Measurements from ENCODE around the gene HMG20A. TPM values are rescaled to one million over a fixed set of nuclear protein-coding genes. Genes with fewer than 3 reads are reported as not detected.

The HMG20A gene
- total RNA-seq, 1 donor from 2014 or later: 49.4 TPM

GRCh38 chr15:77518458-77518857 is 97.8 kb downstream of the HMG20A start:
- intact Hi-C loops (cut with DNase I): no loop called here
- H3K27me3 ChIP-seq: no peaks in the 10 kb centered on the region
- TF ChIP-seq POLR2A (IDR thresholded peaks at IDR 0.05) (no peak), POLR2AphosphoS5 (IDR thresholded peaks at IDR 0.05; ENCODE audit: insufficient read depth in 1 of 2, low read depth in 1 of 2) (no peak)
- TF ChIP-seq, protein P1, sequence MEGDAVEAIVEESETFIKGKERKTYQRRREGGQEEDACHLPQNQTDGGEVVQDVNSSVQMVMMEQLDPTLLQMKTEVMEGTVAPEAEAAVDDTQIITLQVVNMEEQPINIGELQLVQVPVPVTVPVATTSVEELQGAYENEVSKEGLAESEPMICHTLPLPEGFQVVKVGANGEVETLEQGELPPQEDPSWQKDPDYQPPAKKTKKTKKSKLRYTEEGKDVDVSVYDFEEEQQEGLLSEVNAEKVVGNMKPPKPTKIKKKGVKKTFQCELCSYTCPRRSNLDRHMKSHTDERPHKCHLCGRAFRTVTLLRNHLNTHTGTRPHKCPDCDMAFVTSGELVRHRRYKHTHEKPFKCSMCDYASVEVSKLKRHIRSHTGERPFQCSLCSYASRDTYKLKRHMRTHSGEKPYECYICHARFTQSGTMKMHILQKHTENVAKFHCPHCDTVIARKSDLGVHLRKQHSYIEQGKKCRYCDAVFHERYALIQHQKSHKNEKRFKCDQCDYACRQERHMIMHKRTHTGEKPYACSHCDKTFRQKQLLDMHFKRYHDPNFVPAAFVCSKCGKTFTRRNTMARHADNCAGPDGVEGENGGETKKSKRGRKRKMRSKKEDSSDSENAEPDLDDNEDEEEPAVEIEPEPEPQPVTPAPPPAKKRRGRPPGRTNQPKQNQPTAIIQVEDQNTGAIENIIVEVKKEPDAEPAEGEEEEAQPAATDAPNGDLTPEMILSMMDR (IDR thresholded peaks at IDR 0.05): no peak
- no peaks in the 10 kb centered on the region for H3K36me3 ChIP-seq
- DNase-seq (ENCODE audit: extremely low spot score in 2 of 2): no peak
- no peaks in the 10 kb centered on the region for H3K9me3 ChIP-seq
- no peak overlapping the region for H3K4me3 ChIP-seq
- H3K27ac ChIP-seq: no peak overlapping the region
- no peaks in the 10 kb centered on the region for H3K4me1 ChIP-seq

DNA sequence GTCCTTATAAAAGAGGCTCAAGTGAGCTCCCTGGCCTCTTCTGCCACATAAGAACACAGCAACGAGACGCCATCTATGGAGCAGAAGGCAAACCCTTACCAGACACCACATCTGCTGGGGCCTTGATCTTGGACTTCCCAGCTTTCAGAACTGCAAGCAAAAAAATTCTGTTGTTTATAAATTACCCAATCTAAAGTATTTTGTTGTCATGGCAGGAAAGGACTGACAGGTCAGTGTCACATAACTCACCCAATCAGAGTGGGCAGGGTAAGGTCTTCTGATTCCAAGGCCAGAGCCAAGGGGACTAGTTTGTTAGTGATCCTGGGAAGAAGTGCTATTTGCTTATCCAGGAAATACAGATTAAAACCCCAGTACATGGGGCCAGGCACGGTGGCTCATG is 98.9 kb downstream of the HMG20A start:
- Histone ChIP-seq H3K4me1 (no peaks in the 10 kb centered on the region), H3K36me3 (no peaks in the 10 kb centered on the region), H3K9me3 (no peaks in the 10 kb centered on the region), H3K4me3 (no peak overlapping the region), H3K27ac (no peak overlapping the region), H3K27me3 (no peaks in the 10 kb centered on the region)
- intact Hi-C loops (cut with DNase I): no loop called here
- no peak for DNase-seq (ENCODE audit: extremely low spot score in 2 of 2)
- TF ChIP-seq POLR2AphosphoS5 (IDR thresholded peaks at IDR 0.05; ENCODE audit: insufficient read depth in 1 of 2, low read depth in 1 of 2): no peak

DNA sequence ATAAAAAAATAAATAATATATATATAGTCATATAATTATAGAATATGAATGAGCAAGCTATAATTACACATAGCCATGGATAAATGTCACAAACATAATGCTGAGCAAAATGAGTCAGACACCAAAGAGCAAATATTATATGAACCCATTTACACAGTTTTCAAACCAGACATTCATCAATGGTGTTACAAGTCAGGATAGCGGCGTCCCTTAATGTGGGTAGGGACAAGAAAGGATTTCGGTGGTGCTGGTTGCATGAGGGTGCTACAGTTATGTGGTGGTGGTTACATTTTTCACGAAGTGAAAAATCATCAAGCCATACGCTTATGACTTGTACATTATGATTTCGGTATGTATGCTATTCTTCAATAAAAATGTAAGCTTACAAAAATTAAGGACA is 100.5 kb downstream of the HMG20A start:
- TF ChIP-seq, protein P1 (IDR thresholded peaks at IDR 0.05): no peak
- no peak for TF ChIP-seq POLR2AphosphoS5 (IDR thresholded peaks at IDR 0.05; ENCODE audit: insufficient read depth in 1 of 2, low read depth in 1 of 2)
- no peak for TF ChIP-seq POLR2A (IDR thresholded peaks at IDR 0.05)
- DNase-seq (ENCODE audit: extremely low spot score in 2 of 2): no peak
- H3K27ac ChIP-seq: no peak overlapping the region
- H3K9me3 ChIP-seq: no peaks in the 10 kb centered on the region
- intact Hi-C loops (cut with DNase I): no loop called here
- no peaks in the 10 kb centered on the region for H3K27me3 ChIP-seq
- no peak overlapping the region for H3K4me3 ChIP-seq
- H3K4me1 ChIP-seq: no peaks in the 10 kb centered on the region
- no peaks in the 10 kb centered on the region for H3K36me3 ChIP-seq

DNA sequence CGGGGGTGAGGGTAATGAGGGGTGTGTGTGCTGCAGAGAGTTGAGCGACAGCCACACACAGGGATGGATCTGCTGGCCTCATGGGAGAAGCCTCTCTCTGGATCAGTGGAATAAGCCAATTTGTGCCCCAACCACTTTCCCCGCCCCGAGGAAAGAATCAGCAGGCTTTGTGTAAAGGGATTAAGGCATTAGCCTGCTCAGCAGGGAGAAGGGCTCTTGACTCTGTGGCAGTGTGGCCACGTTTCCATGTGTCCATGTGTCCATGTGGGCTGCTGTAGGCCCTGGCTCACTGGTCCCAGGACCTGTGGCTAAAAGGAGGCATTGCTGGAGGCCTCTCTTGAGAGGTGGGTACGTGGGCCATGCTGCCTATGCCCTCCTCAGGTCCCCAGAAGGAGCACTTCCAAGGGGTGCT is 104.7 kb downstream of the HMG20A start:
- H3K4me1 ChIP-seq: peaks cover 26% of the 10 kb centered on the region
- H3K36me3 ChIP-seq: no peaks in the 10 kb centered on the region
- intact Hi-C loops (cut with DNase I): no loop called here
- no peak overlapping the region for H3K4me3 ChIP-seq
- H3K9me3 ChIP-seq: no peaks in the 10 kb centered on the region
- TF ChIP-seq POLR2A (IDR thresholded peaks at IDR 0.05): no peak
- no peak for TF ChIP-seq POLR2AphosphoS5 (IDR thresholded peaks at IDR 0.05; ENCODE audit: insufficient read depth in 1 of 2, low read depth in 1 of 2)
- TF ChIP-seq, protein P1 (IDR thresholded peaks at IDR 0.05): no peak
- DNase-seq (ENCODE audit: extremely low spot score in 2 of 2): no peak
- no peaks in the 10 kb centered on the region for H3K27me3 ChIP-seq
- H3K27ac ChIP-seq: no peak overlapping the region

- TF ChIP-seq, protein P1 (IDR thresholded peaks at IDR 0.05): no peak
- TF ChIP-seq POLR2A (IDR thresholded peaks at IDR 0.05) (no peak), POLR2AphosphoS5 (IDR thresholded peaks at IDR 0.05; ENCODE audit: insufficient read depth in 1 of 2, low read depth in 1 of 2) (no peak)
- H3K4me1 ChIP-seq: peaks cover 26% of the 10 kb centered on the region
- DNase-seq (ENCODE audit: extremely low spot score in 2 of 2): no peak
- intact Hi-C loops (cut with DNase I): no loop called here
- H3K36me3 ChIP-seq: no peaks in the 10 kb centered on the region
- H3K4me3 ChIP-seq: no peak overlapping the region
- H3K27me3 ChIP-seq: no peaks in the 10 kb centered on the region
- no peaks in the 10 kb centered on the region for H3K9me3 ChIP-seq
- H3K27ac ChIP-seq: no peak overlapping the region
Measured at GRCh38 chr15:77525907-77526594, 105.4 kb downstream of the HMG20A start.
